SK-MEL-5 (cell line): ENCODE data around the gene RABL2B. TPM values are rescaled to one million over a fixed set of nuclear protein-coding genes. Genes with fewer than 3 reads are reported as not detected.
"Not testable (repeated sequence)": the region's sequence is repeated elsewhere in the genome, so short reads cannot be mapped to it uniquely, and the experiment has no call there.

ENCODE experiments used
- DNase-seq: peaks from one replicate; pipeline ENCODE4 v3.0.0-alpha.2; 2016; ENCODE audit warnings: low read depth, low spot score
- in situ Hi-C: cut with HindIII; loops from 2 replicates; pipeline ENCODE4 v1.10.0; 2016; ENCODE audit warnings: low sequenced_read_pairs, high pct_unique_total_duplicates, low pct_unique_long_range_greater_than_20kb
- total RNA-seq: library from RNA; depleted of rRNA; stranded (reverse); fragments of >200 nt; shearing (Covaris generic); gene quantifications from 2 replicates; pipeline ENCODE4 v1.2.3, GENCODE V29; 2014

Gene RABL2B
- total RNA-seq, 1 experiment from 2014 or later, result 18.6 TPM

GRCh38 chr22:50744424-50744823 lies 39.0 kb downstream of the RABL2B start:
- in situ Hi-C loops, DNase-seq: not testable (repeated sequence)

GRCh38 chr22:50740714-50741113 lies 42.7 kb downstream of the RABL2B start:
- DNase-seq, in situ Hi-C loops: not testable (repeated sequence)

- no peak for DNase-seq
- in situ Hi-C loops, result no loop called here
Measured at GRCh38 chr22:50739894-50740293, 43.5 kb downstream of the RABL2B start.

- DNase-seq, result no peak
- in situ Hi-C loops, result no loop called here
Measured at GRCh38 chr22:50739279-50739691, 44.2 kb downstream of the RABL2B start.

- DNase-seq, result no peak
- in situ Hi-C loops, result no loop called here
Measured at GRCh38 chr22:50738649-50739227, 44.7 kb downstream of the RABL2B start.

GRCh38 chr22:50737728-50738648 lies 45.4 kb downstream of the RABL2B start, which contains the start of gene ACR:
Gene ACR (plus strand): TSS chr22:50738204. CDS start chr22:50738236, 32 bp downstream.
- no peak for DNase-seq
- in situ Hi-C loops, result no loop called here

GRCh38 chr22:50735739-50736030 lies 47.8 kb downstream of the RABL2B start:
- in situ Hi-C loops, result no loop called here
- no peak for DNase-seq

- in situ Hi-C loops, result no loop called here
Measured at GRCh38 chr22:50734986-50735738, 48.3 kb downstream of the RABL2B start.

GRCh38 chr22:50734343-50734771 lies 49.1 kb downstream of the RABL2B start:
- DNase-seq, result no peak
- in situ Hi-C loops, result no loop called here

More at GRCh38 chr22:50734986-50735738, 48.3 kb downstream of the RABL2B start:
- no peak for DNase-seq

- peak; percentile 37 for DNase-seq
- in situ Hi-C loops, result no loop called here
Measured at GRCh38 chr22:50733521-50734342, 49.7 kb downstream of the RABL2B start.

- in situ Hi-C loops, result no loop called here
- DNase-seq, result no peak
Measured at GRCh38 chr22:50732681-50733080, 50.8 kb downstream of the RABL2B start.

- peak; percentile 71 for DNase-seq
- in situ Hi-C loops, result no loop called here
Measured at GRCh38 chr22:50731811-50732624, 51.4 kb downstream of the RABL2B start.

- in situ Hi-C loops, result no loop called here
Measured at GRCh38 chr22:50730941-50731661, 52.3 kb downstream of the RABL2B start.

GRCh38 chr22:50730013-50730891 lies 53.2 kb downstream of the RABL2B start:
- in situ Hi-C loops, result no loop called here
- no peak for DNase-seq

More at GRCh38 chr22:50730941-50731661, 52.3 kb downstream of the RABL2B start:
- DNase-seq, result no peak

GRCh38 chr22:50729391-50730012 lies 53.9 kb downstream of the RABL2B start:
- in situ Hi-C loops, result no loop called here

More at GRCh38 chr22:50729391-50730012, 53.9 kb downstream of the RABL2B start:
- no peak for DNase-seq
